ENCODE data around the gene VPS37B. TPM values are rescaled to one million over a fixed set of nuclear protein-coding genes. Genes with fewer than 3 reads are reported as not detected.
A peak's percentile ranks its signal among the peaks of the same experiment; 100 is the strongest.

VPS37B gene
- total and polyA plus RNA-seq, 12 donors = 11.0 to 52.4 (median 28.0) TPM

GRCh38 chr12:122848471-122849351 lies 47.2 kb downstream of the VPS37B start:
- H3K9me3 ChIP-seq (replicated peaks in 1 of 3) = no peaks in the 10 kb centered on the region
- no peak overlapping the region for H3K4me3 ChIP-seq
- DNase-seq = peak in 1 of 7 donors; percentile 15
- TF ChIP-seq POLR2A (IDR thresholded peaks at IDR 0.05) (no peak), CTCF (IDR thresholded peaks at IDR 0.05) (no peak)
- H3K36me3 ChIP-seq (replicated peaks in 1 of 2) = no peaks in the 10 kb centered on the region
- intact Hi-C loops (cut with DNase I) = no loop called here
- no peaks in the 10 kb centered on the region for H3K27me3 ChIP-seq
- peaks cover 22 to 28% of the 10 kb centered on the region in 2 donors for H3K4me1 ChIP-seq (replicated peaks in 1 of 2)
- 86 to 90% (median 86%) methylated on average over 9 to 36 of the region's 36 CpGs for WGBS, 4 donors
- no peak overlapping the region for H3K27ac ChIP-seq

GRCh38 chr12:122847921-122848421 lies 48.0 kb downstream of the VPS37B start:
- Histone ChIP-seq H3K4me3 (no peak overlapping the region), H3K27ac (no peak overlapping the region), H3K9me3 (replicated peaks in 1 of 3) (no peaks in the 10 kb centered on the region), H3K27me3 (no peaks in the 10 kb centered on the region), H3K36me3 (replicated peaks in 1 of 2) (no peaks in the 10 kb centered on the region), H3K4me1 (replicated peaks in 1 of 2) (peaks cover 24 to 29% of the 10 kb centered on the region in 2 donors)
- intact Hi-C loops (cut with DNase I) = no loop called here
- TF ChIP-seq CTCF (IDR thresholded peaks at IDR 0.05) (no peak), POLR2A (IDR thresholded peaks at IDR 0.05) (no peak)
- peak in 1 of 7 donors; percentile 16 for DNase-seq
- 84 to 90% (median 88%) methylated on average over 9 to 16 of the region's 16 CpGs for WGBS, 4 donors

- DNase-seq = peak in 2 of 7 donors; percentile 7 to 10
- H3K4me3 ChIP-seq = no peak overlapping the region
- TF ChIP-seq CTCF (IDR thresholded peaks at IDR 0.05) (no peak), POLR2A (IDR thresholded peaks at IDR 0.05) (no peak)
- 81 to 100% (median 87%) methylated on average over 1 to 5 of the region's 5 CpGs for WGBS, 4 donors
- H3K27ac ChIP-seq = no peak overlapping the region
- no peaks in the 10 kb centered on the region for H3K36me3 ChIP-seq (replicated peaks in 1 of 2)
- no peaks in the 10 kb centered on the region for H3K27me3 ChIP-seq
- no peaks in the 10 kb centered on the region for H3K9me3 ChIP-seq (replicated peaks in 1 of 3)
- intact Hi-C loops (cut with DNase I) = no loop called here
- H3K4me1 ChIP-seq (replicated peaks in 1 of 2) = peaks cover 23 to 29% of the 10 kb centered on the region in 2 donors
These were observed 48.4 kb downstream of the VPS37B start for GRCh38 chr12:122847516-122847836.

GRCh38 chr12:122846622-122847515 lies 49.1 kb downstream of the VPS37B start:
- WGBS, 4 donors = 85 to 93% (median 87%) methylated on average over 10 to 27 of the region's 27 CpGs
- H3K27ac ChIP-seq = no peak overlapping the region
- DNase-seq = no peak
- no peaks in the 10 kb centered on the region for H3K36me3 ChIP-seq (replicated peaks in 1 of 2)
- H3K4me1 ChIP-seq (replicated peaks in 1 of 2) = peaks cover 20 to 27% of the 10 kb centered on the region in 2 donors
- intact Hi-C loops (cut with DNase I) = no loop called here
- no peak overlapping the region for H3K4me3 ChIP-seq
- H3K27me3 ChIP-seq = no peaks in the 10 kb centered on the region
- no peaks in the 10 kb centered on the region for H3K9me3 ChIP-seq (replicated peaks in 1 of 3)
- no peak for TF ChIP-seq CTCF (IDR thresholded peaks at IDR 0.05)
- TF ChIP-seq POLR2A (IDR thresholded peaks at IDR 0.05) = no peak
